Pancreas (tissue), 10 donors: ENCODE measurements around the gene SMARCAD1. TPM values are rescaled to one million over a fixed set of nuclear protein-coding genes. Genes with fewer than 3 reads are reported as not detected.
A peak's percentile ranks its signal among the peaks of the same experiment; 100 is the strongest.

Experiments used
- ATAC-seq, 4 donors: fragments of 200-7000 bp; cut with Tn5 transposase; one replicate each; pipeline versions ENCODE4 v1.8.0 to v1.9.1; 2020; ENCODE audit warnings: mild to moderate bottlenecking in 4 of 4, moderate library complexity in 4 of 4
- DNase-seq, 6 donors: peaks; one replicate each; pipeline ENCODE4 v3.0.0-alpha.2; 2020
- FAIRE-seq: peaks from 2 replicates; lab custom pipeline; 2012; peaks lifted over from hg19 to GRCh38; lab: Jason Lieb, UNC
- H3K27ac ChIP-seq, 4 donors: fragments of 200-600 bp; sonication (generic); 1 replicate in 3 of 4; 2 replicates in 1 of 4; pipeline versions ENCODE4 v1.5.0 to v1.8.0; 2020
- H3K27me3 ChIP-seq, 4 donors: fragments of 200-600 bp; one replicate each; pipeline ENCODE4 v1.8.0; 2021
- H3K36me3 ChIP-seq, 3 donors: fragments of 200-600 bp; sonication (generic) in 1 of 3; one replicate each; pipeline versions ENCODE4 v1.5.0 to v1.8.0; 2020 to 2021
- H3K4me1 ChIP-seq, 3 donors: fragments of 200-600 bp; one replicate each; pipeline ENCODE4 v1.8.0; 2021
- H3K4me3 ChIP-seq, 4 donors: fragments of 200-600 bp; sonication (generic) in 2 of 4; one replicate each; pipeline versions ENCODE4 v1.5.0 to v1.8.0; 2020 to 2021
- H3K9me3 ChIP-seq, 4 donors: fragments of 200-600 bp; one replicate each; pipeline ENCODE4 v1.8.0; 2021
- CTCF ChIP-seq, 4 donors: fragments of 200-600 bp; sonication (generic) in 3 of 4; IDR thresholded peaks; one replicate each; pipeline versions ENCODE4 v1.5.0 to v1.8.0; 2021; ENCODE audit warnings: antibody characterized with exemption in 4 of 4
- WGBS, 2 donors: extraction: QIAGEN DNeasy Blood & Tissue Kit; methylation state at CpG; one replicate each; pipeline ENCODE4 v1.1.7; 2013; 5-methylcytosine and 5-hydroxymethylcytosine counted together
- intact Hi-C, 3 donors: fragments of 100-400 bp; cut with DNase I; formaldehyde crosslinking; loops; one replicate each; pipeline versions ENCODE4 v1.11.1 to v1.14.2; 2022
- polyA plus RNA-seq, 2 donors: library from polyadenylated mRNA; stranded (reverse); fragments of 200-250 nt; gene quantifications; one replicate each; pipeline ENCODE4 v1.2.3, GENCODE V29; 2013
- total RNA-seq, 6 donors: library from RNA; stranded (reverse); fragmentation: NEBNext Ultra II Directional in 4 of 6; extraction: Animal tissue kit (Norgen Biotek cat#: 25700) in 4 of 6; gene quantifications; one replicate each; pipeline versions ENCODE4 v1.2.1 to v1.2.4, GENCODE V29; 2021 to 2023
- donor health status: healthy with polysubstance abuse.
- donor health status: DM: no; HTN: no; CAD: no; lungs with moderate emphysema.
- donor health status: DM: no; HTN: no; CAD: no.
- donor health status: control.
- donor health status: control.
- donor health status: Bipolar disorder and iron deficiency.
- donor health status: DM: yes; HTN: yes; CAD: no.
- donor health status: DM: no; HTN: no; CAD: no.
- donor health status: DM: no; HTN: no; CAD: no.
- donor health status: DM: yes; HTN: yes; CAD: no.

SMARCAD1 gene
- total and polyA plus RNA-seq, 8 donors, result 4.9 to 14.1 (median 9.2) TPM

GRCh38 chr4:94181815-94182214 is 25.9 kb upstream of the SMARCAD1 start:
- TF ChIP-seq CTCF (IDR thresholded peaks at IDR 0.05), result no peak
- Histone ChIP-seq H3K27me3 (no peaks in the 10 kb centered on the region), H3K4me1 (no peaks in the 10 kb centered on the region), H3K36me3 (no peaks in the 10 kb centered on the region), H3K4me3 (no peak overlapping the region), H3K9me3 (no peaks in the 10 kb centered on the region), H3K27ac (no peak overlapping the region)
- intact Hi-C loops, result no loop called here
- ATAC-seq, result no peak
- no peak for DNase-seq
- FAIRE-seq, result no peak
- WGBS, 2 donors, result 0 to 49% methylated on average over 1 of the region's 1 CpG

GRCh38 chr4:94202769-94203168 is 4.9 kb upstream of the SMARCAD1 start:
- Histone ChIP-seq H3K36me3 (no peaks in the 10 kb centered on the region), H3K27ac (no peak overlapping the region), H3K27me3 (no peaks in the 10 kb centered on the region), H3K4me1 (no peaks in the 10 kb centered on the region), H3K9me3 (no peaks in the 10 kb centered on the region), H3K4me3 (no peak overlapping the region)
- FAIRE-seq, result no peak
- no peak for ATAC-seq
- intact Hi-C loops, result no loop called here
- TF ChIP-seq CTCF (IDR thresholded peaks at IDR 0.05), result no peak
- 48 to 63% methylated on average over 3 of the region's 3 CpGs for WGBS, 2 donors
- DNase-seq, result no peak

- H3K27me3 ChIP-seq, result no peaks in the 10 kb centered on the region
- WGBS, 2 donors, result 11 to 20% methylated on average over 5 of the region's 5 CpGs
- no peaks in the 10 kb centered on the region for H3K9me3 ChIP-seq
- no peak for DNase-seq
- peaks cover 5 to 16% (median 9%) of the 10 kb centered on the region in 3 donors for H3K4me1 ChIP-seq
- ATAC-seq, result peak in 1 of 4 donors; percentile 3
- no peak for FAIRE-seq
- H3K27ac ChIP-seq, result peak overlapping the region; percentile 78 to 90 (median 84)
- TF ChIP-seq CTCF (IDR thresholded peaks at IDR 0.05), result no peak
- peak overlapping the region; percentile 60 to 64 (median 64) for H3K4me3 ChIP-seq
- intact Hi-C loops, result no loop called here
- peaks cover 0 to 7% (median 0%) of the 10 kb centered on the region in 3 donors for H3K36me3 ChIP-seq
These were observed 601 bp downstream of the SMARCAD1 start for GRCh38 chr4:94208266-94208665.

GRCh38 chr4:94208918-94209317 is 1.3 kb downstream of the SMARCAD1 start:
- FAIRE-seq (no peak), DNase-seq (no peak), ATAC-seq (no peak)
- peaks cover 0 to 7% (median 2%) of the 10 kb centered on the region in 3 donors for H3K36me3 ChIP-seq
- H3K27ac ChIP-seq, result no peak overlapping the region
- peaks cover 5 to 16% (median 9%) of the 10 kb centered on the region in 3 donors for H3K4me1 ChIP-seq
- no peak for TF ChIP-seq CTCF (IDR thresholded peaks at IDR 0.05)
- intact Hi-C loops, result no loop called here
- no peaks in the 10 kb centered on the region for H3K27me3 ChIP-seq
- H3K4me3 ChIP-seq, result peak overlapping the region in 1 of 4 donors; percentile 64
- no peaks in the 10 kb centered on the region for H3K9me3 ChIP-seq
- 68 to 76% methylated on average over 1 of the region's 1 CpG for WGBS, 2 donors

- intact Hi-C loops, result no loop called here
- no peaks in the 10 kb centered on the region for H3K27me3 ChIP-seq
- TF ChIP-seq CTCF (IDR thresholded peaks at IDR 0.05), result no peak
- peaks cover 0 to 7% (median 5%) of the 10 kb centered on the region in 3 donors for H3K36me3 ChIP-seq
- ATAC-seq, result no peak
- H3K9me3 ChIP-seq, result no peaks in the 10 kb centered on the region
- H3K4me3 ChIP-seq, result no peak overlapping the region
- WGBS, 2 donors, result 28 to 92% methylated on average over 2 of the region's 2 CpGs
- no peak for FAIRE-seq
- peaks cover 5 to 16% (median 9%) of the 10 kb centered on the region in 3 donors for H3K4me1 ChIP-seq
- no peak for DNase-seq
- H3K27ac ChIP-seq, result no peak overlapping the region
These were observed 4.2 kb downstream of the SMARCAD1 start for GRCh38 chr4:94211861-94212260.
